Fibroblast of skin of left biceps (primary cell): ENCODE data around the gene PPIH.
"Not testable (repeated sequence)": the region's sequence is repeated elsewhere in the genome, so short reads cannot be mapped to it uniquely, and the experiment has no call there.

ENCODE experiments used
- DNase-seq, 2 experiments: peaks; one replicate each; pipeline ENCODE4 v3.0.0-alpha.2; 2013; ENCODE audit warnings: low read depth in 2 of 2

The PPIH gene

DNA sequence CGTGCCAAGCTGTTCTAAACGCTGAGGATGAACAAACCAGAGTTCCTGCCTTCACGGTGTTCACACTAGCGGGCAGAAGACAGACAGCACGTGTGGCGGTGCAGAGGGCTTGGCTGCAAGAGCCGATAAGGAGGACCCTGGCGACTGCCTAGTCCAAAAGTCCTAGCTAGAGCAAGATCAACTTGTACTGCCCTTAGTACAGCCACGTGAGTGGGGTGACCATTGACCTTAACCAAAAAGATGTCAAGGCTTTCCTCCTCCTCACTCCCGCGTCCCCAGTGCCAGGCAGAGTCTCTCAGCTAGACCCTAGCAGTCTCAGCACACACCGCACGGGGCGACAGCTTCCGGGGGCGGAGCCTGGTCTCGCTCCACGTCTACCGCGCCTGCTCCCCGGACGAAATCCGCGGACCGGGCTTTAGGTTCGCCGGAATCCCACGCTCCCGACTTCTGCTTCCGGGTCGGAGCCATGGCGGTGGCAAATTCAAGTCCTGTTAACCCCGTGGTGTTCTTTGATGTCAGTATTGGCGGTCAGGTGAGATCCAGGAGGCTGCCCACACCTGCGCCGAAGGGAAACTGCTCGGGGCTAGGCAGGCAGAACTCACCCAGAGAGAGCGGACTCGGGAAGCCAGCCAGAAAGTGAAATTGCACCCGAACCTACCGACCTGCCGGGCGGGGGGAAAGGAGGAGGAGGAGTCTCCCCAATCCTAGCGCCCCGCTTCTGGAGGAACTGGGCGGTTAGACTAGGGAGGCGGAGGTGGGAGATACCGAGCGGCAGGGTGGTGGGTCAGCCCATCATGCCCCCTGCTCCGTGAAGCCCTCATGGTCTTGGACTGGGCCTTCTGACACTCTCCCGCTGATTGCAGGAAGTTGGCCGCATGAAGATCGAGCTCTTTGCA is at the start of gene PPIH:
Gene PPIH (plus strand): TSS at position 443 of the 896 bp plus-strand sequence. CDS start 24 bp downstream, at position 467.
- DNase-seq = peak; percentile 60 to 67

DNA sequence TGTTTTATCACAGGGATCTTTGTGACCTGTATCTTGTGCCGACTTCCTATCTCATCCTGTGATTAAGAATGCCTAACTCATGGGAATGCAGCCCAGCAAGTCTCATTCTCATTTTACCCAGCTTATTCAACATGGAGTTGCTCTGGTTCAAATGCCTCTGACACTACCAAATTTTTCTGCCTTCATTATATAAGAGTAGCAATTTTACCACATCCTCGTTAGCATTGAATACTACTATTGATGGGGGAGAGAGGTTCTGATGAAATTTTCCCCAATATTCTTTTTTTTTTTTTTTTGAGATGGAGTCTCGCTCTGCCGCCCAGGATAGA is 44.5 kb upstream of the PPIH start:
- DNase-seq = no peak

DNA sequence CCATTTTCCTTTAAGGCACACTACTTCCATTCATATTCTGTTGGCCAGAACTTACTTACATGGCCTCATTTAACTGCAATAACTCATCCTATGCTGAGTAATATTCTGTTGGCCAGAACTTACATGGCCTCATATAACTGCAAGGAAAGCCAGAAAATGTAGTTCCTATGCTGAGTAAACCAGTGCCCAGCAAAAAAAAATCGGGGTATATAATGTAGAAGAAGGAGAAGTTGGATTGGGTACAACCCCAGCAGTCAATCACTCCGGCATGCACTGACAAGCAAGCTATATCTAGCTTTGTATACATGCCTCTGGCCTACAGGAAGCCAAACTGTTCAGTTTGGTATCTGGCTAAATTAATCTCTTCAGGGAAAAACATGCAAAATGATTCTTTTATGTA is 39.4 kb upstream of the PPIH start:
- DNase-seq = no peak

DNA sequence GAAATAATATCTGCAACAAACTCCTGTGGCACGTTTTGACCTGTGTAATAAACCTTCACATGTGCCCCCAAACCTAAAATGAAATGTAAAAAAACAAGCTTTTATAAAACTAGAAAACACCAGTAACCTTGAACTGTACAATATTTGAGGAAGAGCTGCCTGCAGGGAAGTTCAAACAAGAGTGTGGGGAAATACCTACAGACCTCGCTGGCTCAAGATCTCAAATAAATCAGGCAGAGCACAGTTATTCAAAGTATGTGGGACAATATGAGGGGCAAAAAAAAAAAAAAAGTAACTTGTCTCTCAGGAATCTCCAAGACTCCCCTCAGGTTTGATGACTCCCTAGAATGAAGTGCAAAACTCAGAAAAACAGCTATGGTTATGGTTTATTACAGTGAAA is 37.9 kb upstream of the PPIH start:
- DNase-seq = no peak

DNA sequence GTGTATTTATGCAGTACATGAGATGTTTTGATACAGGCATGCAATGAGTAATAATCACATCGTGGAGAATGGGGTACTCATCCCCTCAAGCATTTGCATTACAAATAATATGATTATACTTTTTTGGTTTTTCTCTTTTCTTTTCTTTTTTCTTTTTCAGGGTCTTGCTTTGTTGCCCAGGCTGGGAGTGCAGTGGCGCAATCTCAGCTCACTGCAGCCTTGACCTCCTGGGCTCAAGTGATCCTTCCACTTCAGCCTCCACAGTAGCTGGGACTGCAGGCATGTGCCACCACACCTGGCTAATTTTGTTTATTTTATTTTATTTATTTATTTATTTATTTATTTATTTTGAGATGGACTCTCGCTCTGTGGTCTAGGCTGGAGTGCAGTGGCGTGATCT is 37.0 kb upstream of the PPIH start:
- DNase-seq = not testable (repeated sequence)

DNA sequence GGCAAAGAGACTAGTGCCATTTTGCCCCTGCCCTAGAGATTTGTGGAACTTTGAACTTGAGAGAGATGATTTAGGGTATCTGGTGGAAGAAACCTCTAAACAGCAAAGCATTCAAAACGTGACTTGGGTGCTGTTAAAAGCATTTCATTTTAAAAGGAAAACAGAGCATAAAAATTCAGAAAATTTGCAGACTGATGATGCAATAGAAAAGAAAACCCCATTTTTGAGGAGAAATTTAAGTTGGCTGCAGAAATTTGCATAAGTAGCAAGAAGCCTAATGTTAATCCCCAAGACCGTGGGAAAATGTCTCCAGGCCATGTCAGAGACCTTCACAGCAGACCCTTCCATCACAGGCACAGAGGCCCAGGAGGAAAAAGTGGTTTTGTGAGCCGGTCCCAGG is 31.0 kb upstream of the PPIH start:
- not testable (repeated sequence) for DNase-seq

DNA sequence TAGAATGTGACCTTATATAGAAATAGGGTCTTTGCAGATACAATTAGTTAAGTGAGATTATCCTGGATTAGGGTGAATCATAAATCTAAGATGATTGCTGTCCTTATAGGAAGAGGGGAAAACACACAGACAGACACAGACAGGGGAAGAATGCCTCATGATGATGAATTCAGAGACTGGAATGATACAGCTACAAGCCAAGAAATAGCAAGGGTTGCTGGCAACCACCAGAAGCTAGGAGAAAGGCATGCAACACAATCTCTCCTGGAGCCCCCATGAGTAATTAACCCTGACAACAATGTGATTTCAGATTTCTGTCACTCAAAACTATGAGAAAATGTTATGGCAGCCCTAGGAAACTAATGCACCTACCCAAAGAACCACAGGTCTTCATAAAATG is 19.1 kb upstream of the PPIH start:
- DNase-seq = peak in 1 of 2 experiments; percentile 3

DNA sequence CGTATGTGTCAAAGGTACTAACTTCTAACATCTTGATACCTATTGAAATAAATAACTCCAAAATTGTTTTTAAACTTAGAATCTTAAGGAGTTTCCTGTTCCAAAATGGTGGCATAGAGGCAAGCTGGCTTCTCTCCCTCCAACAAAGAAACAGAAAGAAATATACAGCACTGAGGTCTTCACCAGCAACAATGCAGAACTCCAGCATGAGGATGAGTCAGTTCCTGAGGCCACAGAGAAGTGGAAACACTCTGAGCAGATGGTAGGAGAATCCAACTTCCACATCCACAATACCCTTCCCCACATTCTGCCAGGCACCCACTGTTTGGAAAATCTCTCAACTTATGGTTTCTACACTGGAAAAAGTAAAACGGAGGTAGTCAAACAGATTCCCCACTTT is 12.2 kb upstream of the PPIH start:
- DNase-seq = no peak

DNA sequence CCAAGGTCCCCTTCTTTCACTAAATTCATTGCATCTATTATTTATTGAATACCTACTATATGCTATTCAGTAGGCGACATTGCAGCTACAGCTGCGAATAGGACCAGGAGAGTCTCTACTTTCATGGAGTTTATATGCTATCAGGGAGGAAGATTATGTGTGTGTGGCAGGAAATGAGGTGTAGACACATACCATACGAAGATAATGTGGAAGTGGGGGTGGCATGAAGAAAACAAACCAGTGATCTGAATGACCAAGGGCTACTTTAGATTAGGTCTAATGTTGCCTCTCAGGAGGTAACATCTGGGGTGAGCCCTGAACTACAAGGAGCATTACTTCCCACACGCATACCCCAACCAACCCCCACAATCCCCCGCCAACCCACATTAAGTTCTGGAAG is 1.0 kb upstream of the PPIH start:
- no peak for DNase-seq

DNA sequence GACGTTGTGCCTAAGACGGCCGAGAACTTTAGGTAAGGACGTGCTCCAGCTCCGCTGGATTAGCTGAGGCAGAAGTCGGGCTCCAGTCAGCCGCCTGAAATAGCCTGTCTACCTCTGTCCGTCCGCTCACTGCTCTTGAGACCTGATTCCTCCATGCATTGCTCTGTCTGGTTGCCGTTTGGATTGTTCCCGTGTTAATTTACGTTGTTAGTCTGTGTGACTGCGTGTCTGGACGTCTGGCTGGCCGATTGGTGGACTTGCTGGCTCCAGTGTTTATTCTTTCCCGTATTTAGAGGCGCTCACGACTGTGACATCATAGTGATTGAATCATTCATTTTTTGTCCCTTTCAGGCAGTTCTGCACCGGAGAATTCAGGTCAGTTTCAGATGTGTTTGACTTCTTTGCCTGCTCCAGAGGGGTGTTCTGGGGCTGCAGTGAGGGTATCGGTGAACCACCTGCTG is 684 bp downstream of the PPIH start:
- DNase-seq = no peak

DNA sequence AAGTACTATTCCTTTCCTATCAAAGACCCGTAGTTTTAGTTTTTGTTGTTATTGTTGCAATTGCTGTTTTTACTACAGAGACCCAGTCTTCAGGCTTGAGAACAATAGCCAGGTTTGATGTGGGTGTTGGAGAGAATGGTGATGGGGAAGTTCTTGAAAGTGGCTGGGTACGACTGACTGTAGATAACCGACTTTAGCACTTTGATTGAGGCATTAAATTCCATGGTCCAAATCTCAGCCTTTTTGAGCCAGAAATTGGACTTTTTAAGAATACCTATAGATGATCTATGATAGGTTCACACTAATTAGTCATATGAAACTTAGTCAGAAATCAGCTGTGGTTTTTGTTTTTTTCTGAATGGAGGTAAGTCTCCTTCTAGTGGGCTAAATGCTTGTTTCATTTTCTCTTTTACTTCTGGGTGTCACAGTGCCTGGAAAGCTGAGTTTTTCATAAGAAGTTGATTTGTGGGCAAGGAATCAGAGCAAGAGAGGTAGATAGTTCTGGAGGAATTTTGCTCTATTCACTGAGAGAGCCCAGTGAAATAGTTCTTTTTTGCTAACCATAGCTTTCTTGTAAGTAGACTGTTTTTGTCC is 2.8 kb downstream of the PPIH start:
- DNase-seq = no peak

DNA sequence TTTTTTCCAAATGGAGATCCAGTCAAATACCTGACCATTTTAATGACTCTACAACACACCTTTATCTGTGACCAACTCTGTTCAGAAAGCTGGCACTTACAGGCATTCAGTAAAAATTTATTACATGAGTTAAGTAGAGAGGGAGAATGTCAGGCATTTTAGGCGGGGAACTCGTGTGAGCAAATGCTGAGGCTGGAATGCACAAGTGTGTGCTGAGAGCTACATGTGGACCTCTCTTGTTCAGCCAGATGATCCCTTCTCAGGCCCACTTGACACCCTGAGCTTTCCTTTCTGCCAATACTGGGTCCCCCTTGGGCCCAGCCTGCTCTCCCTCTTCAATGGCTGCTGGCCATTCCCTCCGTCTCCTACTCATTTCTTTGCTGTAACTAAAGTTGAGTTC is 11.7 kb downstream of the PPIH start:
- DNase-seq = no peak

DNA sequence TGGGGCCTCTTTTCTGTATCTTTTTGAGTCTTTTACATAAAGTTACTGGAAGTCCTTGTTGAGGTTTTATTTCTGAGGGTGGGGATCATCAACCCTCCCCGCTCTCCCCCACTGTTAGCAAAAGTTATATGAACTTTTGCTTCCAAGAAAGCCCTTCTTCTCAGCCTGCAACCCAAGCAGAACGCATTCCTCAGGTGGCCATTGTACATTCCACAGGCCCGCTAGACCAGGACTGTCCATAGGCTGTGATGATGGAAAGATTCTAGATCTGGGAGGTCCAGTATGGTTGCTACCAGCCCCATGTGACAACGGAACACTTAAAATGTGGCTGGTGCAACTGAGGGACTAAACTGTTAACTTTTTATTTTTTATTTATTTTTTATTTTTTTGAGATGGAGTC is 12.2 kb downstream of the PPIH start:
- DNase-seq = no peak

DNA sequence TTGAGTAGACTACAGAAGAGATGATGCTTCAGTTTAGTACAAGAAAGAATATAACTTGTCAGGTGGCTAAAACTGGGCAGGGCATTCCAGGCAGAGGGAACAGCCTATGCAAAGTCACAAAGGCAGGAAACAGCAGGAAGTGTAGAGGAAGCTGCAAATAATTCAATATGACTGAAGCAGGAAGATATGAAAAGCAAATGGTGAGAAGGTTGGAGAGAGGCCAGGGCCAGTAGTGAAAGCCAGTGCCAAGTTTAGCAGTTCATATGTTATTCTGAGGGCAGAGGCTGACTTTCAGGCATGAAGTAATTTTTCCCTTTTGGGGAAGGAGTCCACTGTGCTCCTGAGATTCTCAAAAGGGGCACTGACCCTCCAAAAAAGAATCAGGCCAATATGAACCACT is 16.0 kb downstream of the PPIH start:
- DNase-seq = no peak

DNA sequence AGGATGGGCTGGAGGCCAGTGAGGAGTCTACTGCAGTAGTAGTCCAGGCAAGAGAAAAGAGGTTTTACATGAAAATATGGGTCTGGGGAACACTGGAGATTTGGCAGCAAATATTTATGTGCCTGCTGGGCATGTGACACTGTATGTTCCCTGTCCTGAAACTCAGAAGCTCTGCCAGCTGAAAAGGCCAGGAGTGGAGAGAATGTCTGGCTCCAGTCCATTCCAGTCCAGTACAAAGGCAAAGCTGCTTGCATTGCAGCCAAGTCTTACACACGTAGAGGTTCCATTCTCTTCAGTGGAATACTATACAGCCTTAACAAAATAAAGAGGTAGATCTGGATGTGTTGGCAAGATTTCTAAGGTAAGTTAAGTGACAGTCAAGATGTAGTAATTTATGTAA is 16.5 kb downstream of the PPIH start:
- no peak for DNase-seq

DNA sequence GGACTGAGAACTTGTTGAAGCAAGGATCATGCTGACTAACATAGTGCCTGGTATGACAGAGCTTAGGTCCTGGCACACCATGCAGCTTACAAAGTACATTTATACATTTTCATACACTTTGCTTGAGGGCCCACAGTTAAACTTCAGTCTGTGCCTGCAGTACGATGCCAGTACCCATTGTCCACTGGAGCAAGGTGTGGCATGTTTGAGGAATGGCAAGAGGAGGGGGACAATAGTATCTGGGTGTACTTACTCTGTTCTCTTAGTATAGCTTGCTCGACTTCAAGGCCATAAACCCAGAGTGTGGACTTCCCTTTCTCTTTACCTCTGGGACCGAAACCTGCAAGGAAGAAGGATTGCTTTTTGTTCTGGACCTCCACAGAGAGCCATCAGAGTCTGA is 17.2 kb downstream of the PPIH start:
- DNase-seq = no peak

DNA sequence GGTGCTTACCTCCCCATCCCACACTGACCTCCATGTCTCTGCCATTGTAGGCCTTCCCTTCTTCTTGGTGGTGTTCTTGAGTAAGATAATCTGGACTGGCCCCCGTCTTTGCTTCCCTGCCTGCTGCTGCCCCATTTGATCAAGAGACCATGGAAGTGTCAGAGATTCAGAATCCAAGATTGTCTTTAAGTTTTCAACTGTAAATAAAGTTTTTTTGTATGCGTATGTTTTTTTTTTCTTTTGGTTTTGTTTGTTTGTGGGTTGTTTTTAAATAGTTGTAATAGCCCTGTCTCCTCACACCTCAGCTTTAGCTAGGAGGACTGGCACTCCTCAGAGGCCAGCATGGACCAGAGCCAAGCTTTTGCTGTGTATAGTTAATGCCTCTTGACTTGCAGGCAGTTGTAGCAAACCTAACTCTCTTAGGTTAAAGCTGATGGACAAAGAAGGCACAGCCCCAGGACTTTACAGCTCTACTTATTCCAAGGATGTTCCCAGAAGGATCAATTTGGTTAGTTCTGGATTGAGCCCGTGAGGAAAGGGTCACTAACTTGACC is 18.4 kb downstream of the PPIH start:
- DNase-seq = no peak

DNA sequence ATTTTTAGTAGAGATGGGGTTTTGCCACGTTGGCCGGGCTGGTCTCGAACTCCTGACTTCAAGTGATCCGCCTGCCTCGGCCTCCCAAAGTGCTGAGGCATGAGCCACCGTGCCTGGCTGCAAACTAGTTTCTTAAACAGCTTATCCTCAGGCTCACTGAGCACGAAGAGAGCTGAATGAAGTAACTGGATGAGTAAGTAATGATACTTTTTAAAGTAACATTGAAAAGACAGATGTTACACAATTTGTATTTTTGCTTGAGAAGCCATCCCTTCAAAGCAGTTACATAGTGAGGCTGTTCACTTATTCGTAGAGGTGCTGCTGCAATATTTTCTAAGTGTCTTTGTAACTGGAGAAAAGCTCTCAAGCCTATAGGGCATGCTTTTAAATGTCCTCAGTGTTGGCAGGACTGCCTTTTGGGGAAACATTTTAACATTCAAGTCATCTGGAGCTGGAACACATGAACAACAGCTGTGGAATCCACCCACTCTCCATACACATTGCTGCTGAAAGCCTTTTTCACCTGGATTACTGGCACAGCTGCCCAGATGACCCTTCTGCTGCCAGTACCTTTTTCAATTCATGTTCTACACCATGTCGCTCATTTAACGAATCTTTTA is 21.3 kb downstream of the PPIH start:
- no peak for DNase-seq

DNA sequence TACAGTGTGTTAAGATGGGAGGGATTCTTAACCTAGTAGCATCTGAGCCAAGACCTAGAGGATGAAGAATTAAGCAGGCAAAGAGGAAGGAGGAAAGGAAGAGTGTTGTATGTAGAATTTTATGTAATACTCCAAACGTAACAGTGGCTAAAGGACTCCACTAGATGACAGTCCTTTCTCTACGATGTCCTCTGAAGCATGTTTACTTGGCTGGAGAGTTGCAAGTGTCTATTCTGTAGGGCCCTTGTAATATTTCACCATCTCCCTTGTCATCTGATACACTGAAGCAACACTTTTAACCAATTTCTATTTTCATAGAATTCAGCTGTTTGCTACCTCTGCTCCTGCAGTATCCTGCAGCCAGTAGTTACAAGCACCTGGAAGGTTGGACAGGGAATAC is 21.8 kb downstream of the PPIH start:
- DNase-seq = no peak

DNA sequence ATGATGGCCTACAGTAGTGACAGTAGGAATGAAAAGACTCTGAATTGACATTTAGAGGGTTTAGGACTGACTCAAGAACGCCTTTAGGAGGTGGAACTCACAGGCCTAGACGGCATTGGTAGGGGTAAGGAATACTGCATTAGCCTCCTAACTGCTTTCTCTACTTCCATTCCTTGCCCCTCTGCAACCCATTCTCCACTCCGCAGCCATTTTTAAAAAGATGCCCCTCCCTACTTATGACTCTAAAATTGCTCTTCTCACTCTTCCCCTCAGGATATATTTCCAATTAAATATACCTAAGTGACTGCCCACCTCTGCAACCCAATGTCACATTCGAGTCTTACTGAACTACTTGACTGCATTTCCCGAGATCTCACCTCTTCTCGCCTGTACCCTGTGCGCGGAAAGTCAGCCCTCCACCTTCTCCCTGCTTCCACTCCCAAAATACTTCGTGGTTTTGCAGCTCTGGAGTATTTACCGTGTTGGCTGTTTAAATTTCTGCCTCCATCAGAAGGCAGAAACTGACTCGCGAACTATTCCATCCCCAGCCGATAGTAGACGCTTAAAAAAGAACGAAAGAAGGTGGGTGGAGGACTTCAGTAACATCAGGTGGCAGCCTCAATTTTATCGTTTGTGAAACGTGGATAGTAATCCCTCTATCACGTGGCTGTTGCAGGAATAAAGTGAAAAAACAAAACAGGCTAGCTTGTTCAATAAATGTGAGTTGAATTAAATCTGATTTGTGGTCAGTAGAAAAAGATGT is 22.9 kb downstream of the PPIH start:
- no peak for DNase-seq

DNA sequence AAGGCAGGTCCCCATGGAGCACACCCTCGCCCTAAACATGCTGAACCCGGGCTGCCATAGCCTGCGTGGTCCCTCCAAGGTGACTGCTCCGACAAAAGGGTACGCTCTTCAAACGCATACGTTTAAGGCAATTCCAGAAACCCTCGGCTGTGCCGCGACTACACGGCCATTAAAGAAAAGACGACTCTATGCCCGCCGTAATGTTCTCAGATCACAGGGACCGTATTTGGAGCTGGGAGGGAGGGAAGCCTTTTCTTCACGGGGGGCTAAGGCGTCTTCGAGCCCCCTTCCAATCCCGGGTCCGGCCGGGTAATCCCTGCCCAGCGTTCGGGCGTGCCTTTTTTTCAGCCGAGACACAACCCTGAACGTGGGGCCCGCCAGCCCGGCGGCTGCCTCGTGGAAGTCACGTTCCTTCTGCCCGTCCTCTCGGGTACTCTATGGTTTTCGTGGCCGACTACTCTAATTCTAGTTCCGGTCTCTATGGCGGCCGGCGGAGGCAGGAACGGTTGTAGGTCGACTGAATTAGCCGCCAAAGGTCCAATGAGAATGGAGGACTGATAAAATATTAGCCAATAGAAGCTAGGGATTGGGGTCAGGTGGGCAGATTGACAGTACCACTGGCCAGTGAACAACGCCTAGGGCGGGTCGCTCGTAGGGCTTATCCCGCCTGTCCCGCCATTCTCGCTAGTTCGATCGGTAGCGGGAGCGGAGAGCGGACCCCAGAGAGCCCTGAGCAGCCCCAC is 23.7 kb downstream of the PPIH start, which contains the start of gene YBX1:
Gene YBX1 (plus strand): TSS at position 678 of the 743 bp plus-strand sequence. CDS start 148 bp downstream, outside the sequence.
- peak; percentile 98 for DNase-seq
